GM12892 (cell line): ENCODE measurements around the gene CHCHD10.

ENCODE experiments used
- POLR2AphosphoS5 ChIP-seq: IDR thresholded peaks from 2 replicates; pipeline ENCODE4 v1.6.1; 2011; ENCODE audit warnings: low read depth, low read length, control low read depth
- TAF1 ChIP-seq: IDR thresholded peaks from 2 replicates; pipeline ENCODE4 v1.6.1; 2011; ENCODE audit warnings: low read depth, mild to moderate bottlenecking, control low read depth, low read length, borderline replicate concordance

DNA sequence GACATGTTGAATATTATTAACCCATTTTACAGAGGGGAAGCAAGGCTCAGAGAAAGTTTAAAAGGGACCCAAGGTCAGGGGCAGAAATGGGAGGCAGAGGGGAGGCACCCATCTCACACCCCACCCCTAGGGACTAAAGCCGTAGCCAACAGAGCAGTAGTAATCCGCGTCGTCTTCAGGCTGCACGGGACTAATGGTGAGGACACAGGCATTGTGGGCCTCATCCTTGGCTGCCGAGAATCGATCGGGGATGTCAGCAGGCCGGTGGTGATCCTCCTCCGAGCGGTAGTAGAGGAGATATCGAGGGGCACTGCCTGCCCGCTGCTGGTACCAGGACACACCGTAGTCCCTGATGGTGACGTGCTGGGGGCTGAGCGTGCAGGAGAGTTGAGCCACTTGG, 15.0 kb downstream of the CHCHD10 start:
- TF ChIP-seq POLR2AphosphoS5 (no peak), TAF1 (no peak)
